ENCODE measurements around the gene DHX35. TPM values are rescaled to one million over a fixed set of nuclear protein-coding genes. Genes with fewer than 3 reads are reported as not detected.

Gene DHX35
- total and polyA plus RNA-seq, 10 of the 15 experiments (the other 5 are each of a cell fraction or from before 2014, with no cell fraction given): 4.3 to 21.6 (median 14.9) TPM

DNA sequence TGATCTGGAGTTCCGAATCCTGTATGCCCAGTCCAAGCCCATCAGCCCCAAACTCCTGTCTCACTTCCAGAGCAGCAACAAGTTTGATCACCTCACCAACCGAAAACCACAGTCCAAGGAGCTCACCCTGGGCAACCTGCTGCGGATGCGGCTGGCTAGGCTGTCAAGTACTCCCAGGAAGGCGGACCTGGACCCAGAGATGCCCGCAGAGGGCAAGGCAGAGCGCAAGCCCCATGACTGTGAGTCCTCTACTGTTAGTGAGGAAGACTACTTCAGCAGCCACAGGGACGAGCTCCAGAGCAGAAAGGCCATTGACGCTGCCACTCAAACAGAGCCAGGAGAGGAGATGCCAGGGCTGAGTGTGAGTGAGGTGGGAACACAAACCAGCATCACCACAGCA lies 10.5 kb upstream of the DHX35 start:
- POLR2A ChIA-PET: no interaction called here
- CTCF ChIA-PET: no interaction called here
- Histone ChIP-seq H3K4me1 (ENCODE audit: control insufficient read depth, insufficient read depth, low read length) (no peaks in the 10 kb centered on the region), H3K36me3 (ENCODE audit: control insufficient read depth in 2 of 2, insufficient read depth in 2 of 2, low read length in 1 of 2) (peaks cover 26 to 46% of the 10 kb centered on the region in 2 experiments), H3K27ac (ENCODE audit: control insufficient read depth, insufficient read depth) (no peak overlapping the region), H3K4me3 (no peak overlapping the region), H4K20me1 (ENCODE audit: control insufficient read depth, insufficient read depth) (no peaks in the 10 kb centered on the region), H2AFZ (ENCODE audit: control insufficient read depth, low read depth, low read length) (no peak overlapping the region), H3K79me2 (ENCODE audit: control insufficient read depth, insufficient read depth, low read length) (no peaks in the 10 kb centered on the region), H3K27me3 (replicated peaks in 1 of 2; ENCODE audit: control insufficient read depth in 2 of 2, insufficient read depth in 2 of 2, low read length in 1 of 2) (no peaks in the 10 kb centered on the region), H3K4me2 (ENCODE audit: control insufficient read depth, insufficient read depth) (no peak overlapping the region), H3K9me3 (replicated peaks; ENCODE audit: control insufficient read depth, insufficient read depth, low read length) (no peaks in the 10 kb centered on the region), H3K9ac (ENCODE audit: control insufficient read depth, insufficient read depth, low read length) (no peak overlapping the region)
- BruUV-seq (replicated peaks): no TSS peak
- intact Hi-C loops (cut with micrococcal nuclease; ENCODE audit: unreplicated experiment): no loop called here
- RAD21 ChIA-PET (ENCODE audit: unreplicated experiment): no interaction called here
- SMC1A ChIA-PET (ENCODE audit: uncharacterized antibody, unreplicated experiment): no interaction called here
- ATAC-seq (no peak), DNase-seq (ENCODE audit: low read depth, low spot score) (no peak), FAIRE-seq (no peak)
- in situ Hi-C loops (cut with MboI): no loop called here
- TF ChIP-seq POLR2A (IDR thresholded peaks at IDR 0.05; ENCODE audit: low read depth, low read length) (peak; percentile 27; the same call in 1 of the 2 replicates), SUZ12 (IDR thresholded peaks at IDR 0.05; ENCODE audit: unreplicated experiment) (no peak)
- 99% methylated on average over 9 of the region's 9 CpGs for WGBS (ENCODE audit: insufficient coverage, insufficient replicate concordance, low lambda C conversion rate, missing lambda C conversion rate)

DNA sequence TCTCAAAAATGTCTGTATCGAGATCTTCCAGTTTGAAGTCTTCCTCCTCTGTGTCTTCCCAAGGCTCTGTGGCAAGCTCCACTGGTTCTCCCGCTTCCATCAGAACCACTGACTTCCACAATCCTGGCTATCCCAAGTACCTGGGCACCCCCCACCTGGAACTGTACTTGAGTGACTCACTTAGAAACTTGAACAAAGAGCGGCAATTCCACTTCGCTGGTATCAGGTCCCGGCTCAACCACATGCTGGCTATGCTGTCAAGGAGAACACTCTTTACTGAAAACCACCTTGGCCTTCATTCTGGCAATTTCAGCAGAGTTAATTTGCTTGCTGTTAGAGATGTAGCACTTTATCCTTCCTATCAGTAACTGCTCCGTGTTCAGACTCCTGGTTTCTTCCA lies 10.0 kb upstream of the DHX35 start:
- Histone ChIP-seq H3K27ac (ENCODE audit: control insufficient read depth, insufficient read depth) (no peak overlapping the region), H2AFZ (ENCODE audit: control insufficient read depth, low read depth, low read length) (no peak overlapping the region), H3K4me1 (ENCODE audit: control insufficient read depth, insufficient read depth, low read length) (no peaks in the 10 kb centered on the region), H3K27me3 (replicated peaks in 1 of 2; ENCODE audit: control insufficient read depth in 2 of 2, insufficient read depth in 2 of 2, low read length in 1 of 2) (no peaks in the 10 kb centered on the region), H3K9ac (ENCODE audit: control insufficient read depth, insufficient read depth, low read length) (no peak overlapping the region), H3K4me3 (no peak overlapping the region), H4K20me1 (ENCODE audit: control insufficient read depth, insufficient read depth) (no peaks in the 10 kb centered on the region), H3K9me3 (replicated peaks; ENCODE audit: control insufficient read depth, insufficient read depth, low read length) (no peaks in the 10 kb centered on the region), H3K4me2 (ENCODE audit: control insufficient read depth, insufficient read depth) (no peak overlapping the region), H3K79me2 (ENCODE audit: control insufficient read depth, insufficient read depth, low read length) (no peaks in the 10 kb centered on the region), H3K36me3 (ENCODE audit: control insufficient read depth in 2 of 2, insufficient read depth in 2 of 2, low read length in 1 of 2) (peaks cover 24 to 44% of the 10 kb centered on the region in 2 experiments)
- POLR2A ChIA-PET: interaction anchor here (0.5 kb wide), 1 partner anchor 137 kb away, joined by 4 read pairs; no protein-coding TSS in a partner anchor
- FAIRE-seq: no peak
- intact Hi-C loops (cut with micrococcal nuclease; ENCODE audit: unreplicated experiment): no loop called here
- RAD21 ChIA-PET (ENCODE audit: unreplicated experiment): no interaction called here
- WGBS (ENCODE audit: insufficient coverage, insufficient replicate concordance, low lambda C conversion rate, missing lambda C conversion rate): 93% methylated on average over 6 of the region's 6 CpGs
- SMC1A ChIA-PET (ENCODE audit: uncharacterized antibody, unreplicated experiment): no interaction called here
- TF ChIP-seq NR2C2 (IDR thresholded peaks at IDR 0.05; ENCODE audit: borderline replicate concordance, control insufficient read depth, insufficient read length, low read depth) (no peak), IRF4 (IDR thresholded peaks at IDR 0.05; ENCODE audit: low read depth, low read length) (no peak), NFYA (IDR thresholded peaks at IDR 0.05; ENCODE audit: borderline replicate concordance, low read depth, low read length) (no peak), KAT2A (conservative IDR thresholded peaks at IDR 0.05; ENCODE audit: control insufficient read depth, low read depth, low read length) (no peak), NBN (IDR thresholded peaks at IDR 0.05) (no peak), RAD21 (IDR thresholded peaks at IDR 0.05; ENCODE audit: insufficient read depth, low read depth, low read length) (no peak), RUNX3 (IDR thresholded peaks at IDR 0.05; ENCODE audit: low read length) (no peak), SPI1 (IDR thresholded peaks at IDR 0.05; ENCODE audit: borderline replicate concordance, insufficient read depth, low read depth, low read length) (no peak), YY1 (IDR thresholded peaks at IDR 0.05; ENCODE audit: low read depth, low read length) (no peak), TARDBP (IDR thresholded peaks at IDR 0.05; ENCODE audit: borderline replicate concordance) (no peak), EGR1 (IDR thresholded peaks at IDR 0.05; ENCODE audit: borderline replicate concordance in 1 of 2, low read depth in 2 of 2, low read length in 2 of 2) (no peak), MTA2 (IDR thresholded peaks at IDR 0.05; ENCODE audit: low read depth) (no peak), WRNIP1 (IDR thresholded peaks at IDR 0.05; ENCODE audit: borderline replicate concordance, low read depth, low read length) (no peak), CEBPB (IDR thresholded peaks at IDR 0.05; ENCODE audit: borderline replicate concordance in 1 of 2, low read depth in 2 of 2, low read length in 2 of 2) (no peak), SMC3 (IDR thresholded peaks at IDR 0.05; ENCODE audit: borderline replicate concordance, low read length) (no peak)
- TF ChIP-seq, protein P1, sequence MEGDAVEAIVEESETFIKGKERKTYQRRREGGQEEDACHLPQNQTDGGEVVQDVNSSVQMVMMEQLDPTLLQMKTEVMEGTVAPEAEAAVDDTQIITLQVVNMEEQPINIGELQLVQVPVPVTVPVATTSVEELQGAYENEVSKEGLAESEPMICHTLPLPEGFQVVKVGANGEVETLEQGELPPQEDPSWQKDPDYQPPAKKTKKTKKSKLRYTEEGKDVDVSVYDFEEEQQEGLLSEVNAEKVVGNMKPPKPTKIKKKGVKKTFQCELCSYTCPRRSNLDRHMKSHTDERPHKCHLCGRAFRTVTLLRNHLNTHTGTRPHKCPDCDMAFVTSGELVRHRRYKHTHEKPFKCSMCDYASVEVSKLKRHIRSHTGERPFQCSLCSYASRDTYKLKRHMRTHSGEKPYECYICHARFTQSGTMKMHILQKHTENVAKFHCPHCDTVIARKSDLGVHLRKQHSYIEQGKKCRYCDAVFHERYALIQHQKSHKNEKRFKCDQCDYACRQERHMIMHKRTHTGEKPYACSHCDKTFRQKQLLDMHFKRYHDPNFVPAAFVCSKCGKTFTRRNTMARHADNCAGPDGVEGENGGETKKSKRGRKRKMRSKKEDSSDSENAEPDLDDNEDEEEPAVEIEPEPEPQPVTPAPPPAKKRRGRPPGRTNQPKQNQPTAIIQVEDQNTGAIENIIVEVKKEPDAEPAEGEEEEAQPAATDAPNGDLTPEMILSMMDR (IDR thresholded peaks at IDR 0.05 in 2 of 3, conservative IDR thresholded peaks at IDR 0.05 in 1 of 3; ENCODE audit: control insufficient read depth in 2 of 3, extremely low read depth in 1 of 3, insufficient read depth in 1 of 3, low read depth in 3 of 3, low read length in 3 of 3): no peak
- TSS peak; percentile 41 for BruUV-seq (replicated peaks)
- no peak for DNase-seq (ENCODE audit: low read depth, low spot score)
- in situ Hi-C loops (cut with MboI): no loop called here
- CTCF ChIA-PET: no interaction called here
- no peak for ATAC-seq
